GOT3 (cell line): ENCODE measurements around the gene SGK2.
"Not testable (repeated sequence)": the region's sequence is repeated elsewhere in the genome, so short reads cannot be mapped to it uniquely, and the experiment has no call there.

ENCODE experiments used
- DNase-seq: peaks from one replicate; lab custom pipeline; 2025; ENCODE audit warnings: mixed read lengths; lab: John Stamatoyannopoulos, UW

Gene SGK2

GRCh38 chr20:43601960-43602359 lies 43.1 kb downstream of the SGK2 start:
- not testable (repeated sequence) for DNase-seq

DNA sequence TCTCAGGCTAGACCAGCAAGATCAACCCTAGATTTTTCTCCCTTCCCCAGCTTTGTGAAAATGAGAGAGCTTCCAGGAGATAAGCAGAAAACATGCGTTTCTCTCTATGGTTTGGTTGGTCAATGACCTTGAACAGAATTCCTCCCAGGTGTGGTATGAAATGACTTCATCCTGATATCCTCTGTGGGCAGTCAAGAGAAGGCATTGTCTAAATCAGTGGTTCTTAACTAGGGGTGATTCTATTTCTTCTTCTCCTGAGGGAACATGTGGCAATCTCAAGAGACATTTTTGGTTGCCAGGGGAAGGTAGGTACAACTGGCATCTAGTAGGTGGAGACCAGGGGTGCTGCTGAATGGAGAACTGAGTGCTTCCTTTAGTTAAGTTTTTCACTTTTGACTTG lies 44.3 kb downstream of the SGK2 start:
- DNase-seq: no peak

GRCh38 chr20:43605715-43606114 lies 46.9 kb downstream of the SGK2 start:
- DNase-seq: no peak

GRCh38 chr20:43607278-43607677 lies 48.5 kb downstream of the SGK2 start:
- not testable (repeated sequence) for DNase-seq

DNA sequence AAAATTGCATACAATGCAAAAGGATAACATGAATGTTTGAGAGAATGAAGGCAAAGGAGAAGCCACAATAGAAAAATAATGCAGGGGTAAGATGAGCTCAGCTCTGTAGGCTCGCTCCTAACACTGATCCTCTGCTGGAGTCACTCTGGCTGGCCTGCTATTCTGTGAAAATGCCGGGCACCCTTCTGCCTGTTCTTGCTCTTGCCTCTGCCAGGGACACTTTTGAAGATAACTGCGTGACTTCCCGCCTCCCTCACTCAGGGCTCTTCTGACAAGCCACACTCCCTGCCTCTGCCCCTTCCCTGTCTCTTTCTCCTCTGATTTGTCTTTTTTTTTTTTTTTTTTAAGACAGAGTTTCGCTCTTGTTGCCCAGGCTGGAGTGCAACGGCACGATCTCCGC lies 72.8 kb downstream of the SGK2 start:
- no peak for DNase-seq
